Neural cell (in vitro differentiated cells): Measurements from ENCODE around the gene CD163. TPM values are rescaled to one million over a fixed set of nuclear protein-coding genes. Genes with fewer than 3 reads are reported as not detected.

Source experiments
- H2AFZ ChIP-seq: fragments of 200-600, 300-800 bp; sonication (generic), shearing (Covaris generic); 2 replicates; pipeline ENCODE4 v1.6.0; 2014; ENCODE audit warnings: low read depth, mild to moderate bottlenecking, antibody characterized with exemption, low read length, moderate library complexity
- H3F3A ChIP-seq: fragments of 200-600 bp; shearing (Covaris generic); 2 replicates; pipeline ENCODE4 v1.6.1; 2016; ENCODE audit warnings: mild to moderate bottlenecking, moderate library complexity, mixed read lengths, antibody characterized with exemption, low read length; ENCODE audit not compliant: insufficient read depth, poor library complexity, severe bottlenecking
- H3K27ac ChIP-seq: fragments of 200-600, 300-800 bp; sonication (generic), shearing (Covaris generic); 2 replicates; pipeline ENCODE4 v1.5.1; 2014; ENCODE audit warnings: mild to moderate bottlenecking, low read length, moderate library complexity
- H3K27me3 ChIP-seq: fragments of 300-800, 200-600 bp; sonication (generic), shearing (Covaris generic); 2 replicates; pipeline ENCODE4 v1.6.0; 2014; ENCODE audit warnings: mild to moderate bottlenecking, low read depth, low read length, moderate library complexity; ENCODE audit not compliant: insufficient read depth
- H3K36me3 ChIP-seq: fragments of 300-800, 200-600 bp; sonication (generic), shearing (Covaris generic); 2 replicates; pipeline ENCODE4 v1.5.1; 2014; ENCODE audit warnings: mild to moderate bottlenecking, antibody characterized with exemption, low read length, moderate library complexity; ENCODE audit not compliant: insufficient read depth
- H3K4me2 ChIP-seq: fragments of 300-800, 200-600 bp; sonication (generic), shearing (Covaris generic); 2 replicates; pipeline ENCODE4 v1.6.0; 2014; ENCODE audit warnings: mild to moderate bottlenecking, low read length
- H3K4me3 ChIP-seq: fragments of 300-800, 200-600 bp; sonication (generic), shearing (Covaris generic); 2 replicates; pipeline ENCODE4 v1.5.1; 2014; ENCODE audit warnings: mild to moderate bottlenecking, low read length, moderate library complexity
- H3K79me2 ChIP-seq: fragments of 200-600 bp; shearing (Covaris generic); replicated peaks from 2 replicates; pipeline ENCODE4 v1.6.0; 2014; ENCODE audit warnings: mild to moderate bottlenecking, low read length, moderate library complexity; ENCODE audit not compliant: insufficient read depth
- H3K9ac ChIP-seq: fragments of 300-800, 200-600 bp; sonication (generic), shearing (Covaris generic); 2 replicates; pipeline ENCODE4 v1.6.1; 2016; ENCODE audit warnings: mild to moderate bottlenecking, low read length, mixed read lengths
- H3K9me2 ChIP-seq: fragments of 200-600 bp; shearing (Covaris generic); 2 replicates; pipeline ENCODE4 v1.6.1; 2016; ENCODE audit warnings: mild to moderate bottlenecking, low read length, mixed read lengths; ENCODE audit not compliant: insufficient read depth
- H3K9me3 ChIP-seq: fragments of 200-600, 300-800 bp; sonication (generic), shearing (Covaris generic); 2 replicates; pipeline ENCODE4 v1.6.1; 2016; ENCODE audit warnings: mild to moderate bottlenecking, mixed run types, low read length, moderate library complexity, mixed read lengths
- H4K20me1 ChIP-seq: fragments of 200-600 bp; shearing (Covaris generic); 2 replicates; pipeline ENCODE4 v1.6.1; 2016; ENCODE audit warnings: mild to moderate bottlenecking, mixed run types; ENCODE audit not compliant: insufficient read depth
- EP300 ChIP-seq: fragments of 450-650 bp; conservative IDR thresholded peaks from 2 replicates; pipeline ENCODE4 v1.6.1; 2014; ENCODE audit warnings: antibody characterized with exemption, mild to moderate bottlenecking, moderate library complexity; ENCODE audit not compliant: poor library complexity, severe bottlenecking
- EZH2 ChIP-seq: fragments of 200-600, 300-800 bp; shearing (Covaris generic), sonication (generic); IDR thresholded peaks from 2 replicates; pipeline ENCODE4 v1.6.1; 2014; ENCODE audit warnings: antibody characterized with exemption, low read length, borderline replicate concordance, mild to moderate bottlenecking; ENCODE audit not compliant: insufficient read depth, poor library complexity, severe bottlenecking
- MXI1 ChIP-seq: fragments of 450-650 bp; conservative IDR thresholded peaks from 2 replicates; pipeline ENCODE4 v1.6.1; 2014; ENCODE audit warnings: antibody characterized with exemption, mild to moderate bottlenecking; ENCODE audit not compliant: poor library complexity, severe bottlenecking
- POLR2AphosphoS5 ChIP-seq: IDR thresholded peaks from 2 replicates; pipeline ENCODE4 v1.6.1; 2012
- RAD21 ChIP-seq: fragments of 450-650 bp; conservative IDR thresholded peaks from 2 replicates; pipeline ENCODE4 v1.6.1; 2014; ENCODE audit warnings: antibody characterized with exemption, mild to moderate bottlenecking, moderate library complexity
- SMC3 ChIP-seq: fragments of 450-650 bp; conservative IDR thresholded peaks from 2 replicates; pipeline ENCODE4 v1.6.1; 2014; ENCODE audit warnings: antibody characterized with exemption, mild to moderate bottlenecking, moderate library complexity; ENCODE audit not compliant: poor library complexity
- TAF1 ChIP-seq: IDR thresholded peaks from 2 replicates; pipeline ENCODE4 v1.6.1; 2012; ENCODE audit warnings: low read depth
- polyA plus RNA-seq: library from polyadenylated mRNA; depleted of rRNA; stranded (reverse); fragments of >200 nt; gene quantifications from 2 replicates; pipeline ENCODE4 v1.2.3, GENCODE V29; 2014
- TF ChIP-seq, protein P1 (sequence below): IDR thresholded peaks from 2 replicates; pipeline ENCODE4 v1.6.1; 2012; ENCODE audit warnings: borderline replicate concordance
- TF ChIP-seq, protein P2 (sequence below): fragments of 450-650 bp; IDR thresholded peaks from 2 replicates; pipeline ENCODE4 v1.5.1; 2014; ENCODE audit warnings: antibody characterized with exemption, mild to moderate bottlenecking, moderate library complexity; ENCODE audit not compliant: poor library complexity, severe bottlenecking

Gene CD163
- polyA plus RNA-seq, 1 donor from 2014 or later, result not detected

DNA sequence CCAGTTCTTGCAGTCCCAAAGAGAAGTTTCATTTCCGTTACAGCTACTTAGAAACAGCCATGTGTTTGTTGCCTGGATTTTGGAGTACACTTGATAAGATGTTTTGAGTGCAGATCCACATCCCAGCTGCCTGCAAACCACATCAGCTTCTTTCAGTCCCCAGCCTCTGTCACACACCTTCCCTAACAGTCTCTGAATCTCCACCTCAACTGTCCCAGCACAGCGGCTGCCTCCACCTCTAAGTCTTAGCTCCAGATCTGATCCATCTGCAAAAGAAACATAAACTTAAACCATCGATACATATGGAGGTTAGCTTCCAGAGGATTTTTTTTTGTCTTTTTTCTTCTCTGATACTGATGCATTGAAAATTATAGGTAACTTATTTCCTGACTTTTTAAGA lies 8.4 kb downstream of the CD163 start (continued):
- TF ChIP-seq EZH2, result no peak

GRCh38 chr12:7493006-7493405 lies 10.6 kb downstream of the CD163 start:
- no peaks in the 10 kb centered on the region for H3K27me3 ChIP-seq
- no peak overlapping the region for H3K27ac ChIP-seq
- H3K9ac ChIP-seq, result no peak overlapping the region
- no peaks in the 10 kb centered on the region for H3K9me3 ChIP-seq
- H3K9me2 ChIP-seq, result no peaks in the 10 kb centered on the region
- H4K20me1 ChIP-seq, result no peaks in the 10 kb centered on the region
- TF ChIP-seq EZH2 (no peak), SMC3 (no peak), EP300 (no peak), MXI1 (no peak), POLR2AphosphoS5 (no peak), TAF1 (no peak), RAD21 (no peak)
- TF ChIP-seq, protein P1, sequence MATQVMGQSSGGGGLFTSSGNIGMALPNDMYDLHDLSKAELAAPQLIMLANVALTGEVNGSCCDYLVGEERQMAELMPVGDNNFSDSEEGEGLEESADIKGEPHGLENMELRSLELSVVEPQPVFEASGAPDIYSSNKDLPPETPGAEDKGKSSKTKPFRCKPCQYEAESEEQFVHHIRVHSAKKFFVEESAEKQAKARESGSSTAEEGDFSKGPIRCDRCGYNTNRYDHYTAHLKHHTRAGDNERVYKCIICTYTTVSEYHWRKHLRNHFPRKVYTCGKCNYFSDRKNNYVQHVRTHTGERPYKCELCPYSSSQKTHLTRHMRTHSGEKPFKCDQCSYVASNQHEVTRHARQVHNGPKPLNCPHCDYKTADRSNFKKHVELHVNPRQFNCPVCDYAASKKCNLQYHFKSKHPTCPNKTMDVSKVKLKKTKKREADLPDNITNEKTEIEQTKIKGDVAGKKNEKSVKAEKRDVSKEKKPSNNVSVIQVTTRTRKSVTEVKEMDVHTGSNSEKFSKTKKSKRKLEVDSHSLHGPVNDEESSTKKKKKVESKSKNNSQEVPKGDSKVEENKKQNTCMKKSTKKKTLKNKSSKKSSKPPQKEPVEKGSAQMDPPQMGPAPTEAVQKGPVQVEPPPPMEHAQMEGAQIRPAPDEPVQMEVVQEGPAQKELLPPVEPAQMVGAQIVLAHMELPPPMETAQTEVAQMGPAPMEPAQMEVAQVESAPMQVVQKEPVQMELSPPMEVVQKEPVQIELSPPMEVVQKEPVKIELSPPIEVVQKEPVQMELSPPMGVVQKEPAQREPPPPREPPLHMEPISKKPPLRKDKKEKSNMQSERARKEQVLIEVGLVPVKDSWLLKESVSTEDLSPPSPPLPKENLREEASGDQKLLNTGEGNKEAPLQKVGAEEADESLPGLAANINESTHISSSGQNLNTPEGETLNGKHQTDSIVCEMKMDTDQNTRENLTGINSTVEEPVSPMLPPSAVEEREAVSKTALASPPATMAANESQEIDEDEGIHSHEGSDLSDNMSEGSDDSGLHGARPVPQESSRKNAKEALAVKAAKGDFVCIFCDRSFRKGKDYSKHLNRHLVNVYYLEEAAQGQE, result no peak
- TF ChIP-seq, protein P2, sequence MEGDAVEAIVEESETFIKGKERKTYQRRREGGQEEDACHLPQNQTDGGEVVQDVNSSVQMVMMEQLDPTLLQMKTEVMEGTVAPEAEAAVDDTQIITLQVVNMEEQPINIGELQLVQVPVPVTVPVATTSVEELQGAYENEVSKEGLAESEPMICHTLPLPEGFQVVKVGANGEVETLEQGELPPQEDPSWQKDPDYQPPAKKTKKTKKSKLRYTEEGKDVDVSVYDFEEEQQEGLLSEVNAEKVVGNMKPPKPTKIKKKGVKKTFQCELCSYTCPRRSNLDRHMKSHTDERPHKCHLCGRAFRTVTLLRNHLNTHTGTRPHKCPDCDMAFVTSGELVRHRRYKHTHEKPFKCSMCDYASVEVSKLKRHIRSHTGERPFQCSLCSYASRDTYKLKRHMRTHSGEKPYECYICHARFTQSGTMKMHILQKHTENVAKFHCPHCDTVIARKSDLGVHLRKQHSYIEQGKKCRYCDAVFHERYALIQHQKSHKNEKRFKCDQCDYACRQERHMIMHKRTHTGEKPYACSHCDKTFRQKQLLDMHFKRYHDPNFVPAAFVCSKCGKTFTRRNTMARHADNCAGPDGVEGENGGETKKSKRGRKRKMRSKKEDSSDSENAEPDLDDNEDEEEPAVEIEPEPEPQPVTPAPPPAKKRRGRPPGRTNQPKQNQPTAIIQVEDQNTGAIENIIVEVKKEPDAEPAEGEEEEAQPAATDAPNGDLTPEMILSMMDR, result no peak
- no peak overlapping the region for H3K4me2 ChIP-seq
- no peak overlapping the region for H3K4me3 ChIP-seq
- no peaks in the 10 kb centered on the region for H3F3A ChIP-seq
- no peaks in the 10 kb centered on the region for H3K79me2 ChIP-seq
- H2AFZ ChIP-seq, result no peak overlapping the region
- H3K36me3 ChIP-seq, result no peaks in the 10 kb centered on the region

GRCh38 chr12:7486512-7486911 lies 17.1 kb downstream of the CD163 start:
- Histone ChIP-seq H3K27me3 (no peaks in the 10 kb centered on the region), H3F3A (no peaks in the 10 kb centered on the region), H3K79me2 (no peaks in the 10 kb centered on the region), H3K36me3 (no peaks in the 10 kb centered on the region), H3K4me2 (no peak overlapping the region), H3K9me2 (no peaks in the 10 kb centered on the region), H3K9ac (no peak overlapping the region), H2AFZ (no peak overlapping the region), H3K27ac (no peak overlapping the region), H3K9me3 (no peaks in the 10 kb centered on the region), H4K20me1 (no peaks in the 10 kb centered on the region), H3K4me3 (no peak overlapping the region)
- TF ChIP-seq, protein P1, result no peak
- TF ChIP-seq EZH2 (no peak), EP300 (no peak), MXI1 (no peak), TAF1 (no peak), RAD21 (no peak), POLR2AphosphoS5 (no peak), SMC3 (no peak)
- TF ChIP-seq, protein P2, result no peak
